ENCODE measurements around the gene LGR6. TPM values are rescaled to one million over a fixed set of nuclear protein-coding genes. Genes with fewer than 3 reads are reported as not detected.

The LGR6 gene
- total and polyA plus RNA-seq, 2 donors (not counting 1 experiment from before 2014, with no cell fraction given) = 0.28 TPM; not detected in 1

- ChIA-PET CTCF (no interaction called here), POLR2A (no interaction called here)
- Mint-ChIP-seq H3K9me3 (ENCODE audit: insufficient read depth) (no peaks in the 10 kb centered on the region), H3K4me3 (no peak overlapping the region), H3K27ac (no peak overlapping the region), H3K4me1 (peaks cover 9% of the 10 kb centered on the region), H3K27me3 (peaks cover 57% of the 10 kb centered on the region)
- peaks cover 0 to 77% (median 18%) of the 10 kb centered on the region in 4 experiments for H3K27me3 ChIP-seq (replicated peaks in 1 of 4; ENCODE audit: control extremely low read depth in 1 of 4, control insufficient read depth in 3 of 4, insufficient read depth in 4 of 4, low read length in 3 of 4)
- H3K27ac ChIP-seq (ENCODE audit: low read length in 2 of 2) = no peak overlapping the region
- no peaks in the 10 kb centered on the region for H3K79me2 ChIP-seq (ENCODE audit: control insufficient read depth, insufficient read depth, low read length)
- no peak overlapping the region for H2AFZ ChIP-seq (ENCODE audit: insufficient read depth, low read depth, low read length, poor library complexity, severe bottlenecking)
- ATAC-seq (ENCODE audit: low read depth) = no peak
- H4K20me1 ChIP-seq (ENCODE audit: control insufficient read depth, insufficient read depth, low read length, poor library complexity, severe bottlenecking) = no peaks in the 10 kb centered on the region
- WGBS (ENCODE audit: insufficient coverage) = 100% methylated on average over 1 of the region's 1 CpG
- no peak overlapping the region for H3K4me3 ChIP-seq (ENCODE audit: control extremely low read depth in 1 of 5, extremely low read depth in 1 of 5, insufficient read depth in 1 of 5, low read depth in 2 of 5, low read length in 4 of 5)
- peaks cover 5 to 6% of the 10 kb centered on the region in 2 donors for H3K4me1 ChIP-seq (ENCODE audit: control insufficient read depth in 2 of 2, insufficient read depth in 2 of 2, low read length in 2 of 2)
- DNase-seq = no peak
- H3K36me3 ChIP-seq (replicated peaks in 1 of 2; ENCODE audit: control extremely low read depth in 1 of 2, control insufficient read depth in 1 of 2, extremely low read depth in 1 of 2, insufficient read depth in 2 of 2, low read length in 1 of 2) = no peaks in the 10 kb centered on the region
- H3K9ac ChIP-seq (ENCODE audit: low read length) = no peak overlapping the region
- no peak overlapping the region for H3K4me2 ChIP-seq (replicated peaks; ENCODE audit: low read depth, low read length, poor library complexity, severe bottlenecking)
- no peaks in the 10 kb centered on the region for H3K9me3 ChIP-seq (ENCODE audit: control extremely low read depth in 1 of 3, control insufficient read depth in 2 of 3, insufficient read depth in 1 of 3, low read length in 2 of 3)
- TF ChIP-seq EZH2 (IDR thresholded peaks at IDR 0.05; ENCODE audit: borderline replicate concordance, insufficient read depth, low read depth, low read length, poor library complexity, severe bottlenecking) (no peak), CTCF (IDR thresholded peaks at IDR 0.05) (no peak)
- intact Hi-C loops (cut with micrococcal nuclease) = no loop called here
Observed at GRCh38 chr1:202210969-202211368, 17.4 kb downstream of the LGR6 start.

- Mint-ChIP-seq H3K9me3 (ENCODE audit: insufficient read depth) (no peaks in the 10 kb centered on the region), H3K4me3 (no peak overlapping the region), H3K4me1 (peaks cover 9% of the 10 kb centered on the region), H3K27me3 (peaks cover 71% of the 10 kb centered on the region), H3K27ac (no peak overlapping the region)
- no peak for ATAC-seq (ENCODE audit: low read depth)
- H3K36me3 ChIP-seq (replicated peaks in 1 of 2; ENCODE audit: control extremely low read depth in 1 of 2, control insufficient read depth in 1 of 2, extremely low read depth in 1 of 2, insufficient read depth in 2 of 2, low read length in 1 of 2) = no peaks in the 10 kb centered on the region
- no peak for TF ChIP-seq CTCF (IDR thresholded peaks at IDR 0.05)
- TF ChIP-seq EZH2 (IDR thresholded peaks at IDR 0.05; ENCODE audit: borderline replicate concordance, insufficient read depth, low read depth, low read length, poor library complexity, severe bottlenecking) = no peak
- CTCF ChIA-PET = no interaction called here
- peaks cover 0 to 78% (median 20%) of the 10 kb centered on the region in 4 experiments for H3K27me3 ChIP-seq (replicated peaks in 1 of 4; ENCODE audit: control extremely low read depth in 1 of 4, control insufficient read depth in 3 of 4, insufficient read depth in 4 of 4, low read length in 3 of 4)
- no peaks in the 10 kb centered on the region for H4K20me1 ChIP-seq (ENCODE audit: control insufficient read depth, insufficient read depth, low read length, poor library complexity, severe bottlenecking)
- POLR2A ChIA-PET = no interaction called here
- H3K27ac ChIP-seq (ENCODE audit: low read length in 2 of 2) = no peak overlapping the region
- no peak overlapping the region for H3K4me2 ChIP-seq (replicated peaks; ENCODE audit: low read depth, low read length, poor library complexity, severe bottlenecking)
- no peaks in the 10 kb centered on the region for H3K79me2 ChIP-seq (ENCODE audit: control insufficient read depth, insufficient read depth, low read length)
- H2AFZ ChIP-seq (ENCODE audit: insufficient read depth, low read depth, low read length, poor library complexity, severe bottlenecking) = no peak overlapping the region
- peaks cover 5 to 6% of the 10 kb centered on the region in 2 donors for H3K4me1 ChIP-seq (ENCODE audit: control insufficient read depth in 2 of 2, insufficient read depth in 2 of 2, low read length in 2 of 2)
- WGBS (ENCODE audit: insufficient coverage) = 83% methylated on average over 1 of the region's 1 CpG
- no peak for DNase-seq
- no peak overlapping the region for H3K9ac ChIP-seq (ENCODE audit: low read length)
- no peak overlapping the region for H3K4me3 ChIP-seq (ENCODE audit: control extremely low read depth in 1 of 5, extremely low read depth in 1 of 5, insufficient read depth in 1 of 5, low read depth in 2 of 5, low read length in 4 of 5)
- intact Hi-C loops (cut with micrococcal nuclease) = no loop called here
- H3K9me3 ChIP-seq (ENCODE audit: control extremely low read depth in 1 of 3, control insufficient read depth in 2 of 3, insufficient read depth in 1 of 3, low read length in 2 of 3) = no peaks in the 10 kb centered on the region
Observed at GRCh38 chr1:202212787-202213186, 19.2 kb downstream of the LGR6 start.
